ENCODE results near the gene ACSM2B.
"Not testable (repeated sequence)": the region's sequence is repeated elsewhere in the genome, so short reads cannot be mapped to it uniquely, and the experiment has no call there.

ACSM2B gene

GRCh38 chr16:20578091-20578490 lies 1.9 kb upstream of the ACSM2B start:
- H3K27ac Mint-ChIP-seq; H3K9me3 Mint-ChIP-seq; H3K36me3 Mint-ChIP-seq (ENCODE audit: low read depth); intact Hi-C loops (cut with micrococcal nuclease); H3K4me1 Mint-ChIP-seq (ENCODE audit: low read depth); H3K27me3 Mint-ChIP-seq; H3K4me3 Mint-ChIP-seq: not testable (repeated sequence)

- H3K4me1 Mint-ChIP-seq (ENCODE audit: low read depth); H3K36me3 Mint-ChIP-seq (ENCODE audit: low read depth); H3K27me3 Mint-ChIP-seq; H3K27ac Mint-ChIP-seq; H3K4me3 Mint-ChIP-seq; H3K9me3 Mint-ChIP-seq; intact Hi-C loops (cut with micrococcal nuclease): not testable (repeated sequence)
Measured at GRCh38 chr16:20569117-20569651, 7.0 kb downstream of the ACSM2B start.

DNA sequence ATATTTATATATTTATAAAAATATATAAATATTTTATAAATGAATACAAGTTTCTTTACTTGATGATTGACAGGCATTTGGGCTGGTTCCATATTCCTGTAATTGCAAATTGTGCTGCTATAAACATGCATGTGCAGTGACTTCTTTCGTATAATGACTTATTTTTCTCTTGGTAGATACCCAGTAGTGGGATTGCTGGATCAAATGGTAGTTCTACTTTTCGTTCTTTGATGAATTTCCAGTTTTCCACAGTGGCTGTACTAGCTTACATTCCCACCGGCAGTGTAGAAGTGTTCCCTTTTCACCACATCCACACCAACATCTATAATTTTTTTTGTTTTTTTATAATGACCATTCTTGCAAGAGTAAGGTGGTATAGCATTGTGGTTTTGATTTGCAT lies 7.8 kb downstream of the ACSM2B start:
- H3K27me3 Mint-ChIP-seq, result peaks cover 2% of the 10 kb centered on the region
- no peak overlapping the region for H3K4me3 Mint-ChIP-seq
- no peaks in the 10 kb centered on the region for H3K9me3 Mint-ChIP-seq
- no peak overlapping the region for H3K27ac Mint-ChIP-seq
- no peaks in the 10 kb centered on the region for H3K4me1 Mint-ChIP-seq (ENCODE audit: low read depth)
- no peaks in the 10 kb centered on the region for H3K36me3 Mint-ChIP-seq (ENCODE audit: low read depth)
- intact Hi-C loops (cut with micrococcal nuclease), result no loop called here

- Mint-ChIP-seq H3K4me3 (no peak overlapping the region), H3K27me3 (peaks cover 2% of the 10 kb centered on the region), H3K36me3 (ENCODE audit: low read depth) (no peaks in the 10 kb centered on the region), H3K27ac (no peak overlapping the region), H3K4me1 (ENCODE audit: low read depth) (no peaks in the 10 kb centered on the region), H3K9me3 (peaks cover 9% of the 10 kb centered on the region)
- intact Hi-C loops (cut with micrococcal nuclease), result no loop called here
Measured at GRCh38 chr16:20566864-20567263, 9.3 kb downstream of the ACSM2B start.

DNA sequence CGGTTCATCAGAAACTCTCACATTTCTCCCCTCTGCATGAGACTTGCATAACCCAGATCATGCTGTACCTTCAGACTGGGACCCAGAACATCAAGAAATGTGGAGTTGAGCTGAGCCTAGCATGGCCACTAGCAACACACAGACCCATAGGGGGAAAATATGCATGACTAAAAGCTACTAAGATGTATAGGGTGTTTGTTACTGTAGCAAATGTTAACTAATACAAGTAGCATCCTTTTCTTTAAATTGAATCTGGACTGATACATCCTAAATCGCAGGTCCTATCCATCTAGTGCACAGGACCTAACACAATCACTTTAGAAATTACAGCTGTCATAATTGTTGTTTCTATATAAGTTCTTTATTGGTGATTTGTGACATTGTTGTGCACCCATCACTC lies 10.8 kb downstream of the ACSM2B start:
- H3K9me3 Mint-ChIP-seq, result peaks cover 14% of the 10 kb centered on the region
- intact Hi-C loops (cut with micrococcal nuclease); H3K4me1 Mint-ChIP-seq (ENCODE audit: low read depth); H3K27me3 Mint-ChIP-seq; H3K4me3 Mint-ChIP-seq; H3K36me3 Mint-ChIP-seq (ENCODE audit: low read depth); H3K27ac Mint-ChIP-seq: not testable (repeated sequence)

DNA sequence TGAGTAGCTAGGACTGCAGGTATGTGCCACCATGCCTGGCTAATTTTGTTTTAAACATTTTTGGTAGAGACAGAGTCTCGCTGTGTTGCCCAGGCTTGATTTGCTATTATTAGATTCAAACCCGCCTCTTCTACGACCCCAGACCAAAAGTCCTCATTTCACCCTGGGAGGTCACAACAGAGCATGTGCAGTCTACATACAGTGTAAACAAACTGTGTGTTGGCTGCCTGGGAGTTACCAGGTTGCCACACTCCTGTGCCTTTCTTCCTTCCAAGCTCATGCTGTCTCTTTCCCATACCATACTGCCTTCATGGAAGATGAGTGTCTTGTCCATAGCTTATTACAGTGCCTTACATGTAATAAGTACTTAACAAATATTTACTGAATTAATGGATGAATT lies 11.9 kb downstream of the ACSM2B start:
- peaks cover 18% of the 10 kb centered on the region for H3K9me3 Mint-ChIP-seq
- H3K4me1 Mint-ChIP-seq (ENCODE audit: low read depth); H3K27me3 Mint-ChIP-seq; H3K4me3 Mint-ChIP-seq; H3K27ac Mint-ChIP-seq; H3K36me3 Mint-ChIP-seq (ENCODE audit: low read depth); intact Hi-C loops (cut with micrococcal nuclease): not testable (repeated sequence)

DNA sequence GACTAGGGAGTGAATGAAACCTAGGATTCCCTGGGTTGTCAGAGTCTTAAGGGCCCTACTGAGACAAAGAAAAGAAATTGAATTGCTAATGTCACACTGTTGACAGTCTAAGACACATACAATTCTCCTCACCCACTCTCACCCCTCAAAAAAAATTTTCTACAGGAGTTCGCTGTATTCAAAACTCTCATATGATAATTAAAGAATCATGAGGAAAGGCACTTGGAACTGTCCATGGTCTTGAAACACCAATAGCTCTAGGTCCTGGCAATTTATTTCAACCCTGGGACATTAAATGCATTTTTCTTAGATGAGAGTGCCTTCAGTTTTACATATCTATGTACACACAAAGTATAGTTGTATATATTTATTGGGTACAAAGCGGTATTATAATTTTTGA lies 20.5 kb downstream of the ACSM2B start:
- H3K4me3 Mint-ChIP-seq; H3K9me3 Mint-ChIP-seq; H3K36me3 Mint-ChIP-seq (ENCODE audit: low read depth); H3K4me1 Mint-ChIP-seq (ENCODE audit: low read depth); H3K27ac Mint-ChIP-seq; intact Hi-C loops (cut with micrococcal nuclease); H3K27me3 Mint-ChIP-seq: not testable (repeated sequence)

- intact Hi-C loops (cut with micrococcal nuclease); H3K4me1 Mint-ChIP-seq (ENCODE audit: low read depth); H3K4me3 Mint-ChIP-seq; H3K27ac Mint-ChIP-seq; H3K27me3 Mint-ChIP-seq; H3K9me3 Mint-ChIP-seq; H3K36me3 Mint-ChIP-seq (ENCODE audit: low read depth): not testable (repeated sequence)
Measured at GRCh38 chr16:20554689-20555088, 21.5 kb downstream of the ACSM2B start.

GRCh38 chr16:20553493-20553892 lies 22.7 kb downstream of the ACSM2B start:
- H3K9me3 Mint-ChIP-seq; H3K36me3 Mint-ChIP-seq (ENCODE audit: low read depth); intact Hi-C loops (cut with micrococcal nuclease); H3K4me1 Mint-ChIP-seq (ENCODE audit: low read depth); H3K27ac Mint-ChIP-seq; H3K4me3 Mint-ChIP-seq; H3K27me3 Mint-ChIP-seq: not testable (repeated sequence)

DNA sequence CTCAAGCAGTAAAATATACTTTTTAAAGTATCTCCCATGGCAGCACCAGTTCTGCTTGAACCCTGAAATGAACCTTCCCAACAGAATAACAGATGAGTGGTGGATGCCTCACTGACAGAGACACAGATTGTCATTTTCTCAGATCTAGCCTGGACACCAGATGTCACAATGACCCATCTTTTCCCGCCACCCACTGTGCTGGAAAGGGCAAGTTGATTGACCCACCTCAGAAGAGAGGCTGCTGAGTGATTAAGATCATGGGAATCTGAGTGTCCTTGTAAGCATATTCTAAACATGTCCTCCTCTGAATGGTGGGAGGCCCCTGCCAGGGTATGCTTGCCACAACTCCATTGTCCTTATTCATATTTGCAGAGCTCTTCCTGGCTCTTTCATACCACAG lies 29.2 kb downstream of the ACSM2B start:
- H3K36me3 Mint-ChIP-seq (ENCODE audit: low read depth); H3K27me3 Mint-ChIP-seq; intact Hi-C loops (cut with micrococcal nuclease); H3K27ac Mint-ChIP-seq; H3K9me3 Mint-ChIP-seq; H3K4me3 Mint-ChIP-seq; H3K4me1 Mint-ChIP-seq (ENCODE audit: low read depth): not testable (repeated sequence)

- intact Hi-C loops (cut with micrococcal nuclease); H3K9me3 Mint-ChIP-seq; H3K27me3 Mint-ChIP-seq; H3K36me3 Mint-ChIP-seq (ENCODE audit: low read depth); H3K4me3 Mint-ChIP-seq; H3K27ac Mint-ChIP-seq; H3K4me1 Mint-ChIP-seq (ENCODE audit: low read depth): not testable (repeated sequence)
Measured at GRCh38 chr16:20546278-20546853, 29.8 kb downstream of the ACSM2B start.

DNA sequence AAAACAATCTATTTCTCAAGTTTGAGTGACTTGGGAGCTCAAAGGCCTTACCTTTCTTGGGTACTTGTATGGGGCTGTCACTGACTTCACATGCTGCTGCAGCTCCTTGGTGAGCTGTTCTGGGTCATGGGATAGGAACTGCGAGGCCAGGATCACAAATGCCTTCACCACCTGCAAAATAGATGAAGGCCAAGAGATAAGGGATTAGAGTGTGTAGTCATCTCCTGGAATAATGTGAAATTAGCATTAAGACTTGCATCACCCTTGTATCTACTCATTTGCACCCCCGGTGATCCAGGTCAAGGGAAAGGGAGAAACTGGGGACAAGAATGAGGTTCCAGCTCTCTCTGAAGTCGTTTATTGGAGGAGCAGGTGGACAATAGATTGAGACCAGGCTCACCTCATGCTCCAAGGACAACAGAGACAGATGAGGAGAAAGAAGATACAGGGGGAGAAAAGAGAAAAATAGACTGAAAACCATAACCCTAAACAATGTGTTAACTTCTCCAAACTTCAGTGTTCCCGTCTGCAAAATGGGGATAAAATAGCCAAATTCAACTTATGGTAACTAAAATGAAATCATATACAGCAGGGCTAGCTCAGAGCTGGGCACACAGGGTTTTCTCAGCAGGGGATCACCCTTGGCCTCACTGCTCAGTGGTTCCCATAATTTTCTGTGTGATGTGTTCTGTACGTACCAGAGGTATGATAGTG lies 35.4 kb downstream of the ACSM2B start:
- H3K36me3 Mint-ChIP-seq (ENCODE audit: low read depth); H3K9me3 Mint-ChIP-seq; H3K4me3 Mint-ChIP-seq; intact Hi-C loops (cut with micrococcal nuclease); H3K27ac Mint-ChIP-seq; H3K4me1 Mint-ChIP-seq (ENCODE audit: low read depth); H3K27me3 Mint-ChIP-seq: not testable (repeated sequence)

- Mint-ChIP-seq H3K36me3 (ENCODE audit: low read depth) (no peaks in the 10 kb centered on the region), H3K27ac (no peak overlapping the region), H3K4me1 (ENCODE audit: low read depth) (no peaks in the 10 kb centered on the region), H3K27me3 (peaks cover 5% of the 10 kb centered on the region), H3K4me3 (no peak overlapping the region), H3K9me3 (no peaks in the 10 kb centered on the region)
- intact Hi-C loops (cut with micrococcal nuclease), result no loop called here
Measured at GRCh38 chr16:20538687-20539086, 37.5 kb downstream of the ACSM2B start.

- no peaks in the 10 kb centered on the region for H3K9me3 Mint-ChIP-seq
- no peaks in the 10 kb centered on the region for H3K36me3 Mint-ChIP-seq (ENCODE audit: low read depth)
- no peaks in the 10 kb centered on the region for H3K4me1 Mint-ChIP-seq (ENCODE audit: low read depth)
- intact Hi-C loops (cut with micrococcal nuclease), result no loop called here
- peaks cover 5% of the 10 kb centered on the region for H3K27me3 Mint-ChIP-seq
- H3K27ac Mint-ChIP-seq, result no peak overlapping the region
- H3K4me3 Mint-ChIP-seq, result no peak overlapping the region
Measured at GRCh38 chr16:20538181-20538580, 38.0 kb downstream of the ACSM2B start.

GRCh38 chr16:20536669-20537068 lies 39.5 kb downstream of the ACSM2B start:
- H3K27ac Mint-ChIP-seq; H3K4me1 Mint-ChIP-seq (ENCODE audit: low read depth); H3K36me3 Mint-ChIP-seq (ENCODE audit: low read depth); intact Hi-C loops (cut with micrococcal nuclease); H3K4me3 Mint-ChIP-seq; H3K9me3 Mint-ChIP-seq; H3K27me3 Mint-ChIP-seq: not testable (repeated sequence)

Data from dendritic cell treated with granulocyte-macrophage colony-stimulating factor and Interleukin-4, amounts not matched to agents 40 ng/mL and 50 ng/mL, for 4 days (primary cell).